Ovary (tissue), 9 donors: ENCODE measurements around the gene TXN2. TPM values are rescaled to one million over a fixed set of nuclear protein-coding genes. Genes with fewer than 3 reads are reported as not detected.

Source experiments
- DNase-seq, 5 donors: peaks; one replicate each; pipeline ENCODE4 v3.0.0-alpha.2; 2019 to 2020
- H3K27ac ChIP-seq, 2 donors: fragments of 200-600 bp; one replicate each; pipeline versions ENCODE4 v1.5.1 to v1.8.0; 2019 to 2022
- H3K27me3 ChIP-seq: fragments of 200-600 bp; one replicate; pipeline ENCODE4 v1.8.0; 2022
- H3K36me3 ChIP-seq: fragments of 200-600 bp; sonication (generic); one replicate; pipeline ENCODE4 v1.5.1; 2019
- H3K4me1 ChIP-seq: one replicate; pipeline ENCODE4 v1.8.1; 2013; ENCODE audit warnings: mild to moderate bottlenecking, moderate library complexity; ENCODE audit not compliant: insufficient read depth
- H3K4me3 ChIP-seq: fragments of 200-600 bp; sonication (generic); one replicate; pipeline ENCODE4 v1.5.1; 2017
- H3K9me3 ChIP-seq, 2 donors: fragments of 200-600 bp in 1 of 2; sonication (generic) in 1 of 2; one replicate each; pipeline versions ENCODE4 v1.5.1 to v1.8.1; 2013 to 2019; ENCODE audit warnings: mild to moderate bottlenecking in 1 of 2, moderate library complexity in 1 of 2
- CTCF ChIP-seq, 3 donors: fragments of 450-650 bp in 2 of 3; fragments of 200-600 bp in 1 of 3; IDR thresholded peaks; one replicate each; pipeline versions ENCODE4 v1.5.1 to v1.8.0; 2016 to 2022; ENCODE audit warnings: antibody characterized with exemption in 3 of 3, mild to moderate bottlenecking in 1 of 3
- EP300 ChIP-seq: sonication (generic); formaldehyde crosslinking; IDR thresholded peaks from one replicate; pipeline ENCODE4 v1.6.1; 2017; ENCODE audit warnings: antibody characterized with exemption
- POLR2A ChIP-seq: fragments of 450-650 bp; IDR thresholded peaks from one replicate; pipeline ENCODE4 v1.6.1; 2017; ENCODE audit warnings: antibody characterized with exemption, mild to moderate bottlenecking, moderate library complexity
- WGBS, 3 donors: extraction: QIAGEN DNeasy Blood & Tissue Kit in 1 of 3; methylation state at CpG; one replicate each; pipeline versions ENCODE4 v1.1.5 to v1.1.7; 2013 to 2017; 5-methylcytosine and 5-hydroxymethylcytosine counted together
- intact Hi-C, 4 donors: fragments of 100-400 bp; cut with DNase I; formaldehyde crosslinking; loops; one replicate each; pipeline versions ENCODE4 v1.11.0 to v1.15.1; 2022 to 2023
- polyA plus RNA-seq, 2 donors: library from polyadenylated mRNA; stranded (reverse); fragments of 200-250 nt in 1 of 2; fragments of 350-450 nt in 1 of 2; fragmentation: Illumina TruSeq in 1 of 2; extraction: RNeasy Lipid Tissue Mini Kit (QIAGEN cat#74804) in 1 of 2; gene quantifications; one replicate each; pipeline ENCODE4 v1.2.3, GENCODE V29; 2013 to 2014
- total RNA-seq, 7 donors: library from RNA; depleted of rRNA in 2 of 7; stranded (reverse); fragments of >200 nt in 2 of 7; fragmentation: NEBNext Ultra II Directional in 3 of 7; extraction: Animal tissue kit (Norgen Biotek cat#: 25700) in 3 of 7; gene quantifications; one replicate each; pipeline versions ENCODE4 v1.1.0 to v1.2.4, GENCODE V29; 2016 to 2023
- donor health status: DM: no; HTN: no; CAD: no; lungs with moderate emphysema.
- donor health status: DM: no; HTN: no; CAD: no.
- donor health status: Bipolar disorder and iron deficiency.
- donor health status: DM: yes; HTN: yes; CAD: no.
- donor health status: DM: no; HTN: no; CAD: no.
- donor health status: DM: yes; HTN: yes; CAD: no.

Gene TXN2
- total and polyA plus RNA-seq, 9 donors: 60.9 to 118 (median 80.8) TPM

GRCh38 chr22:36442506-36443197 is 38.8 kb downstream of the TXN2 start:
- Histone ChIP-seq H3K36me3 (no peaks in the 10 kb centered on the region), H3K9me3 (no peaks in the 10 kb centered on the region), H3K4me1 (peaks cover 17% of the 10 kb centered on the region), H3K4me3 (no peak overlapping the region), H3K27me3 (no peaks in the 10 kb centered on the region), H3K27ac (no peak overlapping the region)
- DNase-seq: no peak
- 94 to 95% (median 94%) methylated on average over 12 of the region's 12 CpGs for WGBS, 3 donors
- intact Hi-C loops: no loop called here
- TF ChIP-seq CTCF (IDR thresholded peaks at IDR 0.05): no peak
- TF ChIP-seq EP300: no peak
- no peak for TF ChIP-seq POLR2A

GRCh38 chr22:36440429-36441002 is 40.9 kb downstream of the TXN2 start:
- intact Hi-C loops: no loop called here
- no peak overlapping the region for H3K27ac ChIP-seq
- 81 to 86% (median 85%) methylated on average over 8 of the region's 8 CpGs for WGBS, 3 donors

GRCh38 chr22:36439481-36440271 is 41.8 kb downstream of the TXN2 start:
- intact Hi-C loops: no loop called here
- Histone ChIP-seq H3K9me3 (no peaks in the 10 kb centered on the region), H3K27ac (no peak overlapping the region), H3K4me1 (peaks cover 14% of the 10 kb centered on the region), H3K4me3 (no peak overlapping the region), H3K36me3 (no peaks in the 10 kb centered on the region), H3K27me3 (no peaks in the 10 kb centered on the region)
- WGBS, 3 donors: 45 to 64% (median 57%) methylated on average over 6 of the region's 6 CpGs
- DNase-seq: peak; percentile 80 to 91 (median 85)
- TF ChIP-seq CTCF (IDR thresholded peaks at IDR 0.05): peak in 1 of 3 donors; percentile 7
- no peak for TF ChIP-seq POLR2A

More at GRCh38 chr22:36440429-36441002, 40.9 kb downstream of the TXN2 start:
- Histone ChIP-seq H3K4me3 (no peak overlapping the region), H3K9me3 (no peaks in the 10 kb centered on the region), H3K27me3 (no peaks in the 10 kb centered on the region), H3K4me1 (peaks cover 16% of the 10 kb centered on the region), H3K36me3 (no peaks in the 10 kb centered on the region)
- no peak for DNase-seq
- TF ChIP-seq EP300 (no peak), POLR2A (no peak), CTCF (IDR thresholded peaks at IDR 0.05) (no peak)

GRCh38 chr22:36435516-36436415 is 45.7 kb downstream of the TXN2 start:
- no peak overlapping the region for H3K27ac ChIP-seq
- H3K4me1 ChIP-seq: peaks cover 12% of the 10 kb centered on the region
- DNase-seq: no peak
- 76 to 88% (median 85%) methylated on average over 16 of the region's 16 CpGs for WGBS, 3 donors
- H3K36me3 ChIP-seq: no peaks in the 10 kb centered on the region
- no peaks in the 10 kb centered on the region for H3K27me3 ChIP-seq
- intact Hi-C loops: no loop called here
- H3K9me3 ChIP-seq: no peaks in the 10 kb centered on the region
- TF ChIP-seq EP300: no peak
- TF ChIP-seq POLR2A: no peak
- TF ChIP-seq CTCF (IDR thresholded peaks at IDR 0.05): no peak
- H3K4me3 ChIP-seq: no peak overlapping the region
